Cortex of kidney (tissue), 1 donor: ENCODE data around the gene EPHA1.
"Not testable (repeated sequence)": the region's sequence is repeated elsewhere in the genome, so short reads cannot be mapped to it uniquely, and the experiment has no call there.

Source experiments
- DNase-seq: peaks from one replicate; lab custom pipeline; 2025; lab: John Stamatoyannopoulos, UW

EPHA1 gene

GRCh38 chr7:143429770-143430698 lies 21.4 kb upstream of the EPHA1 start:
- no peak for DNase-seq

DNA sequence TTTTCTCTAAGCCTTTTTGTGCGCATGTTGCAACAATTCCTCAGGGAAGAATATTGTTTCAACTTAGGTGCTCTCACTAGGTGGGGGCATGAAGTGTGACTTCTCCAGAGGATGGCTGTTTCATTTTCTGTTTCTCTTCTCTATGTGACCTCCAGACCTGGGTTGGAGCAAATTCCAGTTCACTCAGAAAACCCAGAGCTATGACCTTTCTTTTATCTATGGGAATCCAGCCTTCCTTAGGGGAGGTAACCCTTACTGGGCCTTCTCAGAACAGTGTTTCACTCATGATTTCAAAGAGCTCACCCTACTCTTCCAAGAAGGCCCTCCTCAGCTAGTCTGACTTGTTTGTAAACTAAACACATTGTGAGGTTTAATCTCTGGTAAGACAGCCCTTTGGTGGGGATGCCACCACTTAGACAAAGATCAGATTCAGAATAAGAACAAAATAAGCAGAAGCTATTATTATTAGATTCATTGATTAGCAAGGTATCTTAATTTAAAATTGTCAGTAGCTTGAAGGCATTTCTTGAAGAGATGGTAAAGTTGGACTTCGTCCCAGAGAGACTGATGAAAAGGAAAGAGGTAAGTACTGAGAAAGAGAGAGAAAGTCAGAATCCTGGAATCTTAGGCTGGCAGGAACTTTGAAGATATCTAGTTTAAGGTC lies 18.0 kb upstream of the EPHA1 start:
- no peak for DNase-seq

- DNase-seq: not testable (repeated sequence)
These were observed 15.8 kb upstream of the EPHA1 start for GRCh38 chr7:143424476-143424875.

- no peak for DNase-seq
These were observed 13.4 kb upstream of the EPHA1 start for GRCh38 chr7:143422033-143422432.

GRCh38 chr7:143420624-143421023 lies 12.0 kb upstream of the EPHA1 start:
- DNase-seq: not testable (repeated sequence)

DNA sequence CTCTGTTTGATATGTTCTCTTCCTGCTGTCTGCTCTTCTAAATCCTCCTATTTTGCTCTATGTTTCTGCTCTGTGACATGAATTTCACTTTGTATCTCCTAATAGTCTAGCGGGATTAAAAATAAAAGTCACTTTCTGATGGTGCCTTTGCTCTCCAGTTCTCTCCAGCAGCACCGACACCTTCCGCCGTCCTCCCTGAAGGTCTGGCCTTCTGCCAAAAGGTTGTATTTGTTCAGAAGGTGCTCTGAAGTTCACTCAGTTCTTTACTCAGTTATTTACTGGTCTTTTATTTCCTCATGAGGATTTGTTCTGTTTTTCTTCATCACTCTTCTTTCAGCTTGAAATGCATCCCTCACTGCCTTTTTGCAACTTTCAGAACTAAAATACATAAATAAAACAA lies 11.2 kb upstream of the EPHA1 start:
- no peak for DNase-seq

GRCh38 chr7:143418681-143419458 lies 10.2 kb upstream of the EPHA1 start:
- no peak for DNase-seq

DNA sequence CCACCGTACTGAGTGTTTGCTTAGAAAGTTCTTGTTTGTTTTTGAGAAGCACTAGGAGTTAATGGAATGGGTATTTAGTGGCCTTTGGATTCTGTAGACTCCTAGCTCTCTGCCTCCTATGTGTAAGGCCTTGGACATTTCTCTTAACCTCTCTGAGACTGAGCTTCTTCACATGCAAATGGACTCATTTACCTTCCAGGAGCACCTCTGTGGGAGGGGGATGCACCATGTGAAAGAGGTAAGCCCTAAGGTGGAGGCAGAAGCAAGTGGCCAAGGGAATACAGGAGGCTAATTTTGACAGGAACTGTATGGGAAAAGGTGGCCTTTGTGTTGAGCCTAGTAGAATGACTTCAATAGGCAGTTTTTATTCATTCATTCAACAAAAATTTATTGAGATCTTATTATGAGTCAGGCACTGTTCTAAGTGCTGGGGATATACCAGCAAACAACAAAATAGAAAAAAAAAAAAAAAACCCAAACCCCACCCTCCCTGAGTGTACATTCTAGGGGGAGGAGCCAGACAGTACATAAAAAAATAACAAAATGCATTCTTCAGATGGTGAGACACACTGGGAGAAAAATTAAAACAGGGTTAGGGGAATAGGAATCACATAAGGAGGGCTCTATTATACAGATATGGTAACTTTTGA lies 9.2 kb upstream of the EPHA1 start:
- DNase-seq: no peak

- DNase-seq: no peak
These were observed 8.0 kb upstream of the EPHA1 start for GRCh38 chr7:143416565-143417149.

- DNase-seq: no peak
These were observed 7.2 kb upstream of the EPHA1 start for GRCh38 chr7:143415742-143416397.

GRCh38 chr7:143415209-143415608 lies 6.6 kb upstream of the EPHA1 start:
- DNase-seq: not testable (repeated sequence)

- DNase-seq: no peak
These were observed 4.5 kb upstream of the EPHA1 start for GRCh38 chr7:143413123-143413522.

DNA sequence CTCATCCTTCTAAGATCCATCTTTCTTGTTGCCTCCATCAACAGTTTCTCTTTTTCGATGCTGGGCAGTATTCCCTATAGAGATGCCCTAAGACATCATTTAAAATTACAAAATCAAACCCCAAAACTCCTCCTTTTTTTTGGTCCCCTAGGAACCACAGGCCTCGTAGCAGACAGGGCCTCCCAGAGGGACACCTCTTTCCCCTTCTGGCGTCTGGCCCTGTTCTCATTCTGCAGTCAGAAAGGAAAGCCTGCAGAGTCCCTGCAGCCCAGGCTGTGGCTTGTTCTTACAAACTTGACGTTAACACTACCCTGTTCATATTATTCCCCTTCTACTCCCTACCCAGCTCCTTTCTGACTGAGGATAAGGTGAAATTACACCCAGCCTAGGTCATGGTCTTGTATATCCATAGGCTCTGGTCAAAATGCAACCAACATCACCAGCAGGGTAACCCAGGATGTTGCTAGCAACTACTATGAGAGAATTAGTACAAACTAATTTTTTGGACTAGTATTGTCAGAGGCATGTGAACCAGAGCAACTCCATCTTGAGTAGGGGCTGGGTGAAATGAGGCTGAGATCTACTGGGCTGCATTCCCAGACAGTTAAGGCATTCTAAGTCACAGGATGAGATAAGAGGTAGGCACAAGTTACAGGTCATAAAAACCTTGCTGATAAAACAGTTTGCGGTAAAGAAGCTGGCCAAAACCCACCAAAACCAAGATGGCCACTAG lies 3.5 kb upstream of the EPHA1 start:
- DNase-seq: no peak

DNA sequence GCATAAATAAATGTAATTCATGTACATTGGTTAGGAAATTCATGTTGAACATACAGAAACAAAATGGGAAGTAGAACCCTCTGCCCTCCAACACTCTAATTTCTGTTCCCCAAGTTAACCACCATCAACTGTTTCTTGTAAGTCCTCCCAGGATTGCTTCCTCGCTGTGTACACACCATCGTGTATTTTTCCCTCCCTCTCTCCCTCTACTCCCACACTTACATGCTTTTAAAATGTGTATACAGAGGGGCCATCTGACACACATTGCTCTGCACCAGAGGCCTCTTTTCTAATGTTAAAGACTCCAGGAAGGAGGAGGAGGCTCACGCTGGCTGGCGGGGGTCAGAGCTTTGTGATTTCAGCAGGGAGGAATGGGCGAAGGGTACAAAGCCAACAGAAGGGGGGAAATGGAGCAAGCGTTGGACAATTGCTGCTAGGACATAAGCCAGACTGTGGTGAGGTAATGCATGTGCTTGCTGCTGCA lies 1.9 kb upstream of the EPHA1 start:
- no peak for DNase-seq

GRCh38 chr7:143408252-143408685 lies 387 bp downstream of the EPHA1 start:
- no peak for DNase-seq

DNA sequence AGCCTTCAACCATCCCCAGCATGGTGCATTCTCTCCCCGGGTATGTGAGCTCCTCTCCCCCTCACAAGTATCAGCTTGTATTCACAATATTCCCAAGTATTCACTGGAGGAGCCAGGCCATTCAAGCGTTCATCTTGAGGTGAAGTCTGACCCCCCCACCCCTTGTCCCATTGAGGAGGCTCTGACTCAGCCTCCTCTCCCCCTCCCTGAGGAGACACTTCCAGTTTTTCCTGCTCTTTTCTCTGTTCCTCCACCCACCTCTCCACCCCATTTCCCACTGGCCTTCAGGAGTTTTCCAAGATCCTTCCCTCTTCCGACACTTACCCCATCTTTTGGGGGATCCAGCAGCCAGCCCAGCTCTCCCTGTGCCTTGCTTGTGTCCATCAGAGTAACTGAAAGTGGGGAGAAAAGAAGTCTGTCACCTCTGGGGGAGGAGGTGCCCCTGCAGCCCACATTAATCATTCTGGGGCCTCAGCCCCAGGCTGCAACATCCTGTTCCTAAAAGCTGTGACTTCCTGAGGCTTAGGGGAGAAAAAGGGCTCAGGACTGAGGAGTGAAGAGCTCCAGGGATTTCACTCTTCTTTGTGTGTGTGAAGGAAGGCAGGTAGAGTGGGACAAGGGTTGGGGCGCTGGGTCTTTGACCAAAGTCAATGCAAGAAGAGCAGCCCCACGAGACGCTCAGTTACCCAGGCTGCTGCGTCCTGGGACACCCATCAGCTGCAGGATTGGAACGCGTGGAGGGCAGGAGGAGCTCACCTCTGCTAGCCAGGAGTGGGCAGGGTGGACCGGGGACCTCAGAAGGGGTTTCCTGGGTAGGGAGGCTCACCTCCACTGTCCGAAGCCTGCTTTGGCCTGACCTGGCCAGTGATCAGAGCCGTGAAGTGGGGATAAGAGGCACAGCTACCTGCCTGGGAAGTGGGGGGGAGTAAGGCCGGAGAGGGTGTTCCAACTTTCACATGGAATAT lies 1.1 kb downstream of the EPHA1 start:
- no peak for DNase-seq

- DNase-seq: no peak
These were observed 2.7 kb downstream of the EPHA1 start for GRCh38 chr7:143406002-143406357.

GRCh38 chr7:143405173-143406001 lies 3.3 kb downstream of the EPHA1 start:
- no peak for DNase-seq
